ENCODE measurements around the gene PCNX1. TPM values are rescaled to one million over a fixed set of nuclear protein-coding genes. Genes with fewer than 3 reads are reported as not detected.
"Not testable (repeated sequence)": the region's sequence is repeated elsewhere in the genome, so short reads cannot be mapped to it uniquely, and the experiment has no call there.

Gene PCNX1
- polyA plus RNA-seq, 4 donors: 41.7 to 49.4 (median 44.3) TPM

GRCh38 chr14:70909733-70910614 is 2.7 kb downstream of the PCNX1 start:
- DNase-seq (ENCODE audit: low read depth in 4 of 4, low spot score in 2 of 4): no peak

- DNase-seq (ENCODE audit: low read depth in 4 of 4, low spot score in 2 of 4): no peak
Observed at GRCh38 chr14:70915415-70915814, 8.2 kb downstream of the PCNX1 start.

GRCh38 chr14:70916300-70916699 is 9.0 kb downstream of the PCNX1 start:
- no peak for DNase-seq (ENCODE audit: low read depth in 4 of 4, low spot score in 2 of 4)

- no peak for DNase-seq (ENCODE audit: low read depth in 4 of 4, low spot score in 2 of 4)
Observed at GRCh38 chr14:70916799-70917198, 9.5 kb downstream of the PCNX1 start.

- DNase-seq (ENCODE audit: low read depth in 4 of 4, low spot score in 2 of 4): no peak
Observed at GRCh38 chr14:70917633-70918032, 10.4 kb downstream of the PCNX1 start.

GRCh38 chr14:70919774-70920173 is 12.5 kb downstream of the PCNX1 start:
- no peak for DNase-seq (ENCODE audit: low read depth in 4 of 4, low spot score in 2 of 4)

- no peak for DNase-seq (ENCODE audit: low read depth in 4 of 4, low spot score in 2 of 4)
Observed at GRCh38 chr14:70920608-70921007, 13.3 kb downstream of the PCNX1 start.

GRCh38 chr14:70921669-70922068 is 14.4 kb downstream of the PCNX1 start:
- DNase-seq (ENCODE audit: low read depth in 4 of 4, low spot score in 2 of 4): no peak

- no peak for DNase-seq (ENCODE audit: low read depth in 4 of 4, low spot score in 2 of 4)
Observed at GRCh38 chr14:70924521-70924920, 17.3 kb downstream of the PCNX1 start.

GRCh38 chr14:70926235-70926830 is 19.1 kb downstream of the PCNX1 start:
- no peak for DNase-seq (ENCODE audit: low read depth in 4 of 4, low spot score in 2 of 4)

GRCh38 chr14:70931008-70931407 is 23.7 kb downstream of the PCNX1 start:
- DNase-seq (ENCODE audit: low read depth in 4 of 4, low spot score in 2 of 4): no peak

GRCh38 chr14:70934084-70934483 is 26.8 kb downstream of the PCNX1 start:
- no peak for DNase-seq (ENCODE audit: low read depth in 4 of 4, low spot score in 2 of 4)

- peak in 1 of 4 donors; percentile 5 for DNase-seq (ENCODE audit: low read depth in 4 of 4, low spot score in 2 of 4)
Observed at GRCh38 chr14:70934502-70935134, 27.4 kb downstream of the PCNX1 start.

- no peak for DNase-seq (ENCODE audit: low read depth in 4 of 4, low spot score in 2 of 4)
Observed at GRCh38 chr14:70935135-70935534, 27.9 kb downstream of the PCNX1 start.

GRCh38 chr14:70939693-70940092 is 32.4 kb downstream of the PCNX1 start:
- not testable (repeated sequence) for DNase-seq (ENCODE audit: low read depth in 4 of 4, low spot score in 2 of 4)

- not testable (repeated sequence) for DNase-seq (ENCODE audit: low read depth in 4 of 4, low spot score in 2 of 4)
Observed at GRCh38 chr14:70941637-70942341, 34.5 kb downstream of the PCNX1 start.

GRCh38 chr14:70942342-70942706 is 35.1 kb downstream of the PCNX1 start:
- DNase-seq (ENCODE audit: low read depth in 4 of 4, low spot score in 2 of 4): no peak

GRCh38 chr14:70942721-70943120 is 35.5 kb downstream of the PCNX1 start:
- DNase-seq (ENCODE audit: low read depth in 4 of 4, low spot score in 2 of 4): not testable (repeated sequence)

- no peak for DNase-seq (ENCODE audit: low read depth in 4 of 4, low spot score in 2 of 4)
Observed at GRCh38 chr14:70943838-70944237, 36.6 kb downstream of the PCNX1 start.

- DNase-seq (ENCODE audit: low read depth in 4 of 4, low spot score in 2 of 4): no peak
Observed at GRCh38 chr14:70947739-70948138, 40.5 kb downstream of the PCNX1 start.

GRCh38 chr14:70952485-70952884 is 45.2 kb downstream of the PCNX1 start:
- no peak for DNase-seq (ENCODE audit: low read depth in 4 of 4, low spot score in 2 of 4)
